ENCODE results near the gene HNRNPDL.

The HNRNPDL gene

GRCh38 chr4:82382751-82383150 is 47.5 kb downstream of the HNRNPDL start:
- Histone ChIP-seq H3K4me3 (ENCODE audit: low read length) (no peak overlapping the region), H3K9ac (ENCODE audit: low read depth, low read length) (no peak overlapping the region), H3K27ac (ENCODE audit: low read depth, low read length) (no peak overlapping the region), H3K27me3 (ENCODE audit: insufficient read depth, low read length) (no peaks in the 10 kb centered on the region), H3K9me3 (ENCODE audit: insufficient read depth, low read depth, low read length) (peaks cover 8% of the 10 kb centered on the region), H3K4me1 (ENCODE audit: insufficient read depth, low read length) (no peaks in the 10 kb centered on the region), H3K36me3 (ENCODE audit: insufficient read depth, low read length) (no peaks in the 10 kb centered on the region)
- 85% methylated on average over 2 of the region's 2 CpGs for WGBS

DNA sequence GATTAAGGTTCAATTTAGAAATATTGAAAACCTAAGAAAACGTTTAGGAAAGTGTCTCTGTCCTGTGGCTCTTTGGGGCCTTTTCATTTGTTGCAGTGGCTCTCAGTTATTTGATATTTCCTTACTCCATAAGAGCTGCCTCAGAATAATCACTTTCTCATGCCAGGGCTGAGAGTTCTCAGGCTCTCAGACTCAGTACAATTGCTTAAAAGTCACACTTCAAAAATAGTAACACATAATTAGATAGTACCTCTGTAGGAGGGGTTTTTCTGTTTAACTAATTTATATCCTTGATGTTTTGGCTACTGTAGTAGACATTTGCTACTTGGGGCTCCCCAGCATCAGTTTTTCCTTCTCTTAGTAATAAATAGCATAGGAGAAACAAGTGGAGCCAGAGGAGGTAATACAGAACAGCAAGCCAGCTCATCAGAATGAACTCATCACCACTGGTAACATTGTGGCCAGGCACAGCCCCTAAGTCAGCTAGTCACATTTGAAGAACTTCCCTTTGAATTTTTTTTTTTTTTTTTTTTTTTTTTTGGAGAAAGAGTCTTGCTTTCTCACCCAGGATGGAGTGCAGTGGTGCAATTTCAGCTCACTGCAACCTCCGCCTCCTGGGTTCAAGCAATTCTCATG is 48.5 kb downstream of the HNRNPDL start:
- no peaks in the 10 kb centered on the region for H3K27me3 ChIP-seq (ENCODE audit: insufficient read depth, low read length)
- H3K4me3 ChIP-seq (ENCODE audit: low read length): no peak overlapping the region
- no peaks in the 10 kb centered on the region for H3K36me3 ChIP-seq (ENCODE audit: insufficient read depth, low read length)
- peaks cover 8% of the 10 kb centered on the region for H3K9me3 ChIP-seq (ENCODE audit: insufficient read depth, low read depth, low read length)
- H3K4me1 ChIP-seq (ENCODE audit: insufficient read depth, low read length): no peaks in the 10 kb centered on the region
- WGBS: 90% methylated on average over 2 of the region's 2 CpGs
- no peak overlapping the region for H3K27ac ChIP-seq (ENCODE audit: low read depth, low read length)
- H3K9ac ChIP-seq (ENCODE audit: low read depth, low read length): no peak overlapping the region

DNA sequence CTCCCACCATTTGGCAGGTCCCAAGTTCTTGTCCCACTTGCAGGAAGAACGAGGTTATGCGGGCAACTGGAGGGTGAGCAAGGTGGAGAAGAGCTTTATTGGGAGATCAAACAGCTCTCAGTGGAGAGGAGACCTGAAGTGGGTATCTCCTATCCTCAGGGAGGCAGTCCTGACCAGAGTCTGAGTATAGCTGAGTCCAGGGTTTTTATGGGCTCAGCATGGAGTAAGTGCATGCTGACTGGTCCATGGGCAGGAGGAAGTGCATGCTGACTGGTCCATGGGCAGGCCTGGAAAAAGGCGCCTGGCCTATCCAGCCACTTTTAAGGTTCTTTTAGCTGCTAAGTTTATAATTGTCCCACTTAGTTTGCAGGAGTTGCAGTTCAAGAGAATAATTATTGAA is 49.0 kb downstream of the HNRNPDL start:
- 93% methylated on average over 3 of the region's 3 CpGs for WGBS
- Histone ChIP-seq H3K4me1 (ENCODE audit: insufficient read depth, low read length) (no peaks in the 10 kb centered on the region), H3K27ac (ENCODE audit: low read depth, low read length) (no peak overlapping the region)

GRCh38 chr4:82380831-82381230 is 49.4 kb downstream of the HNRNPDL start:
- 94% methylated on average over 4 of the region's 4 CpGs for WGBS
- no peaks in the 10 kb centered on the region for H3K27me3 ChIP-seq (ENCODE audit: insufficient read depth, low read length)
- no peak overlapping the region for H3K27ac ChIP-seq (ENCODE audit: low read depth, low read length)
- H3K9me3 ChIP-seq (ENCODE audit: insufficient read depth, low read depth, low read length): peaks cover 3% of the 10 kb centered on the region
- H3K4me3 ChIP-seq (ENCODE audit: low read length): no peak overlapping the region
- H3K9ac ChIP-seq (ENCODE audit: low read depth, low read length): no peak overlapping the region
- no peaks in the 10 kb centered on the region for H3K4me1 ChIP-seq (ENCODE audit: insufficient read depth, low read length)
- no peaks in the 10 kb centered on the region for H3K36me3 ChIP-seq (ENCODE audit: insufficient read depth, low read length)

More for the DNA sequence above, 49.0 kb downstream of the HNRNPDL start:
- H3K4me3 ChIP-seq (ENCODE audit: low read length): no peak overlapping the region
- H3K9ac ChIP-seq (ENCODE audit: low read depth, low read length): no peak overlapping the region
- peaks cover 7% of the 10 kb centered on the region for H3K9me3 ChIP-seq (ENCODE audit: insufficient read depth, low read depth, low read length)
- no peaks in the 10 kb centered on the region for H3K36me3 ChIP-seq (ENCODE audit: insufficient read depth, low read length)
- no peaks in the 10 kb centered on the region for H3K27me3 ChIP-seq (ENCODE audit: insufficient read depth, low read length)

- no peaks in the 10 kb centered on the region for H3K4me1 ChIP-seq (ENCODE audit: insufficient read depth, low read length)
- H3K36me3 ChIP-seq (ENCODE audit: insufficient read depth, low read length): no peaks in the 10 kb centered on the region
- no peak overlapping the region for H3K9ac ChIP-seq (ENCODE audit: low read depth, low read length)
- H3K27me3 ChIP-seq (ENCODE audit: insufficient read depth, low read length): no peaks in the 10 kb centered on the region
- H3K9me3 ChIP-seq (ENCODE audit: insufficient read depth, low read depth, low read length): no peaks in the 10 kb centered on the region; the same call in 1 of the 2 replicates
- no peak overlapping the region for H3K27ac ChIP-seq (ENCODE audit: low read depth, low read length)
- H3K4me3 ChIP-seq (ENCODE audit: low read length): no peak overlapping the region
- WGBS: 89% methylated on average over 9 of the region's 9 CpGs
Measured at GRCh38 chr4:82380344-82380743, 49.9 kb downstream of the HNRNPDL start.

DNA sequence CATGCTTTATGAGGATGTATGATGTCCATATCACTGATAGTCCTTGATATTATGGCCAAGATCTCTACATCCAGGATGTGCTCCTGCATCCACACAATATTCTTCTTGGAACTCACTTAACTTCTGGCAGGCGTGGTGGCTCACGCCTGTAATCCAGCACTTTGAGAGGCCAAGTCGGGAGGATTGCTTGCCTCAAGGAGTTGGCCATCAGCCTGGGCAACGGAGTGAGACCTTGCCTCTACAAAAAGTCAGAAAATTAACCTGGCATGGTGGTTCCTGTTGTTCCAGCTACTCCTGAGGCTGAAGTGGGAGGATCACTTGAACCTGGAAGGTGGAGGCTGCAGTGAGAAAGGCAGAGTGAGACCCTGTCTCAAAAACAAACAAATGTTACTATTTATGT is 54.2 kb downstream of the HNRNPDL start:
- Histone ChIP-seq H3K9me3 (ENCODE audit: insufficient read depth, low read depth, low read length) (no peaks in the 10 kb centered on the region; the same call in 1 of the 2 replicates), H3K27me3 (ENCODE audit: insufficient read depth, low read length) (no peaks in the 10 kb centered on the region), H3K9ac (ENCODE audit: low read depth, low read length) (no peak overlapping the region), H3K27ac (ENCODE audit: low read depth, low read length) (no peak overlapping the region), H3K36me3 (ENCODE audit: insufficient read depth, low read length) (peaks cover 16% of the 10 kb centered on the region), H3K4me3 (ENCODE audit: low read length) (peak overlapping the region; percentile 83), H3K4me1 (ENCODE audit: insufficient read depth, low read length) (peaks cover 2% of the 10 kb centered on the region; the same call in 1 of the 2 replicates)
- WGBS: 92% methylated on average over 4 of the region's 4 CpGs

DNA sequence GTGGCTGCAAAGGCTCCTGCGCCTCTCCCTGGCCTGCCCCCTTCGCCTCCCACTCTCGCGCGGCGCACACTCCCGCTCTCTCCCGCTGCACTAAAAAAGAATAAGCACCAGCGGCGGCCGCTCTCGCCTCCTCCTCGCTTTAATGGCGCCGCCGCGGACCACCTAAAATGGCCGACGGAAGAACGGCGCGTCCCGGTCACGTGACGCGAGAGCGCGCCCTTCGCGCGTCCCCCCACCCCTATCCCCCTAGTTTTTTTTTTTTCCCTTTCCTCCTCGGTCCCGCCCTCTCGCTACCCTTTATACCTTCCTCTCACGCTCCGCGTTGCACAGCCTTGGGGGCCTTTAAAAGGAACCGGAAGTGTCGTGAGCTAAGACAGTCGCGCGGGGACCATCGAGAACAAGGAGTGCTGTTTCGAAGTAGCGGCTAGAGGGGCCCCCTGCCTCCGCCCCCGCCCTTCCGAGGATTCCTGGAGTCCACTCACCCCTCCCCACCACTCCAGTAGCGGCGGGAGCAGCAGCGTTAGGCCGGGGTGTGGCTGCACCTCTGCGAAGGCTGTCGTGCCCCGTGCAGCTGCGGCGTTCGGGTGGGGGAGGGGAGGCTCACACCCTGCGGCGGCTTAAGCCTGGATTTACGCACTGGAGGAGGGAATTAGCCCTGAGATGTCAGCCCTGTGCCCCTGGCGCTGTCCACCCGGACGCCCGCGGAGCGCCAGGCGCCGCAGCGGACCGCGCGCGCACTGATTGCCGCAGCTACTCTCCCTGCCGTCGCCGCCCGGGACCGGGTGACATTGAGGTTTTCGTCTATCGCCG is 56.2 kb downstream of the HNRNPDL start, which contains the start of gene HNRNPD:
TSS of gene HNRNPD (minus strand) at position 176 of the 810 bp plus-strand sequence. CDS start 313 bp downstream, outside the sequence.
- Histone ChIP-seq H3K4me1 (ENCODE audit: insufficient read depth, low read length) (peaks cover 21% of the 10 kb centered on the region), H3K36me3 (ENCODE audit: insufficient read depth, low read length) (peaks cover 36% of the 10 kb centered on the region), H3K9ac (ENCODE audit: low read depth, low read length) (peak within 1 kb of the TSS; percentile 100), H3K27me3 (ENCODE audit: insufficient read depth, low read length) (no peaks in the 10 kb centered on the region), H3K4me3 (ENCODE audit: low read length) (peak within 1 kb of the TSS; percentile 83), H3K27ac (ENCODE audit: low read depth, low read length) (peak within 1 kb of the TSS; percentile 100), H3K9me3 (ENCODE audit: insufficient read depth, low read depth, low read length) (no peaks in the 10 kb centered on the region)
- WGBS: under 1% methylated on average over 83 of the region's 83 CpGs

DNA sequence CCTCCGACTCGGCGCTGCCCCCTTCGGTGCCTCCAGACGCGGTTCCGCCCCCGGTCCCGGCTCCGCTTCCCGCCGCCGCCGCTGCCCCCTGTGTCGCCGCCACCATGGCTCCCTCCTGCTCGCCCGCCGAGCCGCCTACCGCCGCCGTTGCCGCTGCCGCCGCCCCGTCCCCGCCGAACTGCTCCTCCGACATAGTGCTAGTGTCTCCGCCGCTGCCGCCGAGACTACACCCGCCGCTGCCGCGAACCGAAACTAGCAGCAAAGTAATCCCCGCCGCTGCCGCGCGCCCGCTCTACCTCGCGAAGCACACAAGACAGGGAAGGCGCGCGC is 56.8 kb downstream of the HNRNPDL start:
- Histone ChIP-seq H3K4me3 (ENCODE audit: low read length) (peak overlapping the region; percentile 83), H3K27me3 (ENCODE audit: insufficient read depth, low read length) (no peaks in the 10 kb centered on the region), H3K9ac (ENCODE audit: low read depth, low read length) (peak overlapping the region; percentile 100), H3K36me3 (ENCODE audit: insufficient read depth, low read length) (peaks cover 42% of the 10 kb centered on the region), H3K4me1 (ENCODE audit: insufficient read depth, low read length) (peaks cover 26% of the 10 kb centered on the region), H3K27ac (ENCODE audit: low read depth, low read length) (peak overlapping the region; percentile 100), H3K9me3 (ENCODE audit: insufficient read depth, low read depth, low read length) (no peaks in the 10 kb centered on the region)
- WGBS: under 1% methylated on average over 50 of the region's 50 CpGs
